Measurements from ENCODE around the gene WHRN.

The WHRN gene

DNA sequence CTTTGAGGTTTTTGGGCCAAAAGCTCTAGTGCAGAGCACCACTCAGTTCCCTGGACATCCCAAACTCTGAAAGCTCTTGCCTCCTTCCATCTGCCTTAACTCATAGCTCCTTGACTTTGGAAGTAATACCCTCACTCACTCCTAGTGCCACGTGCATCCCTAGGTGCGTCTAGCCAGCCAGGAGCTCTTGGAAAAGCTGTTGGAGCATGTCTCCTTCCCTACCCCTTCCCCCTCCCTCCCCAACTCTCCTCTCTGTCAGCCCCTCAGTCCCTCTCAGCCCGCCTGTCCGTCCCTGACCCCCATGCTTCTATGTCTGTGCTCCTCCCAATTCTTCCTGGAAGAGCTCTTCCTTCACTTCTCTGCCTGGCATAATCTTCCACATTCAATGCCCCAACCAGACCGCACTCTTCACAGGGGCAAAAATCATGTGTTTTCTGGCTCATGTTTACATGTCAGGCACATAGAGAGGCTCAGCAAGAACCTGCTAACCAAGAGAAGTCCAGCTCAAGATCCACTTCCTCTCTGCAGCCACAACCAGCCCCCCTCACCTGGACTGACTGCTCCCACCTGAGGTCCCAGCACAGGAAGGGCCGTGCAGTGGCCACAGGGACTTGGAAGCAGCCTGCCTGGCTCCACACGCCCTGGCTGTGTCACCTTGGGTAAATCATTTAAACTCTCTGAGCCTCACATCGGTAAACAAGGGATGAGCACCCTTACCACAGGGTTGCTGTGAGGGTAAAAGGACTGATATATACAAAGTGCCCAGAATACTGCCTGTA is 58.4 kb downstream of the WHRN start:
- DNase-seq: no peak

DNA sequence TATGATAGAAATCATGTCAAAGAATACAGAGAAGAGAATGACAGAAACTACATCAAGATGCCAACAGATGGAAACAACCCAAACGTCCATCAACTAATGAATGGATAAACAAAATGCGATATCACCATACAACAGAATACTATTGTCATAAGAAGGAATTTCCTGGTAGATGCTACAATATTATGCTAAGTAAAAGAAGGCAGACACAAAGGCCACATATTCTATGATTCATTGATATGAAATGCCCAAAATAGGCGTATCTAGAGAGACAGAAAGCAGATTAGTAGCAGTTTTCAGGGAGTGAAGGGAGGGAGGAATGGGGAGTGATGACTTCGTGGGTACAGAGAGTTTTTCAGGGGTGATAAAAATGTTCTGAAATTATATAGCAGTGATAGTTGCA is 59.2 kb downstream of the WHRN start:
- DNase-seq: no peak

DNA sequence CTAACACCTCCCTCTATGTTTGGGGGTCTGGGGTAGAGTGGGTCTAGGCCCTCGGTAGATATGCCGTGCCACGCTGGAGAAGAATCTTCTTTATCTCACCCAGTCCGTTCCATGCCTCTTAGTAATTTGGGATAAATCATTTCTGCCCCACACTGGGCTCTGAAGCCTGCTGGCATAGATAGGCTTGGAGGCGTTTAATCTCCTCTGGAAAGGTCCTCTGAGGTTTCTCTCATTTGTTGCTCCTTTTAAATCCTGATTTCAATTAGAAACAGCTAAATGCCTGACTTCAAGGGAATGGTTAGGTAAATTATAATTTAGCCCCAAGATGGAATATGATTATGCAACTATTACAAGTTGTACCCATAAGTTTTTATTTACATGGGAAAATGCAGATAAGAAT is 59.7 kb downstream of the WHRN start:
- no peak for DNase-seq

DNA sequence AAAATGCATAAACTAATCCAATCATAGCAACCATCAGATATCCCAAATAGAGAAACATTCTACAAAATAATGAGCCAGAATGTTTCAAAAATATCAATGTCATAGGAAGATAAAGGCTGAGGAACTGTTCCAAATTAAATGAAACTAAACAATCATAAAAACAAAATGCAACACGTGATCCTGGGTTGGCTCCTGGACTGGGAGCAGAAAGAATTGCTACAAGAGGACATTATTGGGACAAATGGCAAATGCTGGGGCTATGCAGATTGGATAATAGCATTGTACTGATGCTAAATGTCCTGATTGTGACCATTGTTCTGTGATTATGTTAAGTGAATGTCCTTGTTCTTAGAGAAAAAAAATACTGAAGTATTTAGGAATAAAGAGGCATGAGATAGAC is 63.3 kb downstream of the WHRN start:
- no peak for DNase-seq

DNA sequence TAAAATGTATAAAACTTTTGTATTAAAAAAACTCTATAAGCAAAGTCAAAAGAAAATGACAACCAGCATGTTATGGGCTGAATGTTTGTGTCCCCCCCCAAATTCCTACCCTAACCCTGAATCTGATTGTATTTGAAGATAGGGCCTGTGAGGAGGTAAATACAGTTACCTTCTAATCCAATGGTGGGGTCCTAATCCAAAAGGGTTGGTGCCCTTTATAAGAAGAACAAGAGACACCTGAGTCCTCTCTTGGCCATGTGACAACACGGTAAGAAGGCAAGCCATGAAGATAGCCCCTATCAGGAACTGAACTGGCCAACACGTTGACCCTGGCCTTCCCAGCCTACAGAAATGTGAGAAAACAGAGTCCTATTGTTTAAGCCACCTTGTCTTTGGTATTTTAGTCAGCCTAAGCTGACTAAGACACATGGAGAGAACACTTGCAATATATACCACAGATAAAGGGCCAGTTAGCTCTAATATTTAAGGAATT is 67.8 kb downstream of the WHRN start:
- no peak for DNase-seq

DNA sequence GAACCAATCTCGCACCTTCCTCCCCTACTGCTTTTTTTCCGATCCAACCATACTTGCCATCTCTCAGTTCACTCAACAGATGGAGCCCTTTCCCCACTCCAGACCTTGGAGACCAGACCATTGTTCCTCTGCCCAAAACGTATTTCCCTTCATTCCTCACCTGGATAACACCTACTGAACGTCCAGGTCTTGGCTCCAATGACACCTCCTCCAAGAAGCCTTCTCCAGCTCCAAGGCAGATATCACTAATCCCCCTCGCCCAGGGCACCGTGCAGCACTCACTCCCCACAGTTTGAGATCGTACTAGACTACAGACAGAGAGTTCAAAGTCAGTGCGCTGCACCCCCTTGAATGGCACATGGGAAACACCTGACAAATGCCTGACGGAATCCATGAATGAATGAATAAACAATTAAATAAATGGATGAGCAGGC is 70.4 kb downstream of the WHRN start:
- DNase-seq: no peak

DNA sequence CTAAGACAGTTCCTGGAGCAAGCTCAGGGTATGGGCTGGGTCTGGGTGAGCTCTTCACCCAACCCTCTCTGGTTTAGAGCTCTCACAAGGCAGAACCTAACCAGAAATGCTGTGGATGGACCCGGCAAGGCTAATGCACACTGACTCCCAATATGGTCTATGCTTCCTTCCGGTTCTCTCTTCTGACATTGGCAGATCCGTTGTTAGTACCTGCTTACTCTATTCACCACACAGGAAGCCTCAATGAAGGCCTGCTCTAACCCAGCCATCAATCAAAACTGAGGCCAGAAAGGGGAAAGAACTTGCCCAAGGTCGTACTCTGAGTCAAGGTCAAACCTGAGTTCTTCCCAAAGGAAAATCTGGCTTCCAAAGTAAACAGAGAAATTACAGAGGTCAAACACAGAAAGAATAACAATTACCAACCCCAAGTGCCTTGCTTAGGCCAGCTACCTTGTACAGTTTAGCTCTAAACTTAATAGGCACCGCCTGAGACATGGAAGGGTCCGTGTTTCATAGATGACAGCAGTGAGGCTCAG is 71.5 kb downstream of the WHRN start:
- DNase-seq: no peak

DNA sequence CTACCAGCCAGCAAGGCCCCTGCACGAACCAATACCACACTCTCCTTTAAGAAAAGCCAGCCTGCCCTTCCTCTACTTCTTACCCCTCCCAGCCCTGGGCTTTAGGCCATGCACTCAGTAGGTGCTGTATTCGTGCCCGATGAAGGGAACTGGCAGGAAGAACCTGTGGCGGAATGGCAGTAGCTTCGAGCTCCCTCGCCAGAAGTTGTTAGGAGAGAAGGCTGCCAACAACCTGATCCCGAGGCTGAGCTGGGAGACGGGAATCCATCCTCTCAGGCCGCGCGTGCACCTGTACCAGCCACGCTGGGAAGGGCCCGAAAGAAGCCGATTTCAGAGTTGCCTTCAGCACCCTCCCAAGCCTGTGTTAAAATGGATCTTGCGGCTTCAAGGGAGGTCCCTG is 72.2 kb downstream of the WHRN start:
- DNase-seq: no peak

DNA sequence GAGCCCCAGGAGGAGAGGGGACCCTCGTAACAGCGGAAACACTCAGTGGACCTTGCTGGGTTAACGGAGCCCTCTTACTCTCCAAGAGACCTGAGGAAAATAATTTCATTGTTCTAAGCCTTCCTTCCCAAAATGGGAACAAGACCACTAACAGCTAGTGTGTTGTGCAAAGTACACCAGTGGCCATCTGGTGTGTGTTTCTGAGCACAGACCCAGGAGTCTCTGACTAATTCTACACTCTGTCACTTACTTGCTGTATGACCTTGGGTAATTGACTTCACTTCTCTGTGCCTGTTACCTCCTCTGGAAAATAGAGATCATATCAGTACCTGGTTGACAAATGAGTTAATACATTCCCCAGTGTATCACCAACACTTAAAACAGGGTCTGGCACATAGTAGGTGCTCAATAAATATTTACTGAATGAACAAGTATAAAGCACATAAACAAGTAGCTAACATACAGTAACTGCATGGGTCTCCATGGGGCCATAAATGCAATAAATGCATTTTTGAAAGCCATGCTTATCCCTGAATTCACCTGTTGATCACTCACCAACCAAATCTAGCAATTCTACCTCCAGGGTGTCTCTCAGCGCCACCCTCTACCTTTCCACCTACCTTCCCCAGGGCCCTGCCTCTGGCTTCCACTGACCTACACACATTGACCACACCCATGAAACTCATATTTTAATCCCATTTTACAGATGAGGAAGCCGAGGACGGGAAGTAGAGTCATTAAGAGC is 72.8 kb downstream of the WHRN start:
- no peak for DNase-seq

DNA sequence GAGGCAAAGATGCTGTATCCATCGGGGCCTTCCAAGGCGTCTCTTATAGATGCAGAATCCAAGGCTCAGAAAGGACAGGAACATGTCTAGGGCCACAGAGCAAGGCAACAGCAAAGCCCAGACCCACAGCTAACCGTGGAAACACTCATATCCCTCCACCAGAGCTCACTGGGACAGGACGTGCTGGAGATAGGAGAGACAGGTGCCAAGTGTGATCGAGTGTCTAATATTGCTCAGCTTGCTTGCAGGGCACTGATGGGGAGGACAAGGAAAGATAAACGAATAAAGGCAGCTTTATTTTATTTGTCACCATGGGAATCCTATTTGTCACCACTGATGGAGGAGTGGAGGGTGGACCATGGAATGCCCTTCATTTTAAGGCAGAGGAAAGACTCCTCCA is 73.5 kb downstream of the WHRN start:
- no peak for DNase-seq

DNA sequence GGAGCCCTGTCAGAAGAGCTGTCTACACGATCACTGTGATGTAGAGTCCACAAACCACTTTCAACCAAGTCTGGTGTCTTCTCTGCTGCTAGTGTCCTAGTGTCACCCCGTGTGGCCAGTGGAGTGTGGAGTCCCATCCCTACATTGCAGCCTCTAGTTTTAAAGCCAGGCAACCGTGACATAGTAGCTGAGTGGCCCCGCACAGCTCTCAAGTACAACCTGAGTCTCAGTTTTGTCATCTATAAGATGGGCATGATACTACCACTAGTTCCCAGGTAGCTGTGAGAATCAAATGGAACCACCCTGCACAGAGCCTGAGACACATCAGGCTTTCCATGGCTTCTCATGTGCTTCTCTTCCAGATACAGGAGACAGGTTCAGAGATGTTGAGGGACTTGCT is 74.3 kb downstream of the WHRN start:
- no peak for DNase-seq

DNA sequence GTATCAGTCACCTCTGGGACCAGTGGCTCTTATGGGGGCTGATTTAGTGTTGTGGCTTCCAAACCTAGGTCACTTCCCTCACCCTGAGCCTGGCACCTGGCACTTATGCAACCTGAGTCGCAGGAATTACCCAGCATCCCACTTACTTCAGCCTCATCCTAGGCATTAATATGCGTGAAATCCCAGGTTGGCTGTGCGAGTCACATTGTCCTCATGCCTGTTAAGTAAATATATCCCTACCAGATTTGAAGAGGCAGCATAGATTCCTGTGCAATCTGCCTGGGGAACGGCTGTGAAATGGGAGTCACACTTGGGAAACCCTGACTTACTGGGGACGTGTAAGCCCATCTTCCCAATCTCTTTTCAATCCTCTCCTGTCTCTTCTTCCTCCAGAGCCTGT is 74.8 kb downstream of the WHRN start:
- no peak for DNase-seq

DNA sequence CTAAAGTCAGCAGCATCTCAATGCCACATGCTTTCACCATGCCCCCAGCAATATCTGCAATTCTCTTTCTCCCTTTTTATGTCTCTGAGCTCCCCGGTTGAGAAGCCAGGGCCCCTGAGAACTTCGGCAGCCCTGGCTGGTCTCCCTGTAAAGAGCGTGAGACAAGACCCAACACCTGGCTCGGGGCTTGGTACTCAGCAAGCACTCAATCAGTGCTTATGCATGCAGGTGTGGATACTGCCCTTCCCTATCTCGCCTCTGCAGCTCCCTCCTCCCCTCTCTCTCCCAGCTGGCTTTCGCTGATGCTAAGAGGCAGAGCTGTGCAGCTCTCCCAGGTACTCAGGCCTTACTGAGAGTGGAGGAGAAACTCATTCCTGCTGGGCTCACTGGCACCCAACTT is 75.8 kb downstream of the WHRN start:
- DNase-seq: no peak

DNA sequence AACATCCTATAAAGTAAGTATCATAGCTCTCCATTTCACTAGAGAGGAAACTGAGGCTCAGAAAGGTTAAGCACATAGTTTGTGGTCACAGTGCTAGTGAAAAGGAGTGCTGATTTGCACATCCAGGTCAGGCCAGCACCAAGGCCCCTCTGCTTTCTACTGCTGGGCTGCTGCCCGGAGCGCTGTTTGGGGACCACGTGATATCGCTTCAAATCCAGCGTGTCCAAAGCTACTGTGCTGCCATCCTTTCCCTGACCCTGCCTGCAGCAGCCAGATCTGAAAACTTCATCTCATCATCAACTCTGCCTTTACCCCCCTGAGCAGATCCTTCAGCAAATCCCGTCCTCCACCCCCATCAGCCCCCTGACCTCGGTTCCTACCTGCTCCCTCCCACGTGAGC is 76.8 kb downstream of the WHRN start:
- DNase-seq: no peak

DNA sequence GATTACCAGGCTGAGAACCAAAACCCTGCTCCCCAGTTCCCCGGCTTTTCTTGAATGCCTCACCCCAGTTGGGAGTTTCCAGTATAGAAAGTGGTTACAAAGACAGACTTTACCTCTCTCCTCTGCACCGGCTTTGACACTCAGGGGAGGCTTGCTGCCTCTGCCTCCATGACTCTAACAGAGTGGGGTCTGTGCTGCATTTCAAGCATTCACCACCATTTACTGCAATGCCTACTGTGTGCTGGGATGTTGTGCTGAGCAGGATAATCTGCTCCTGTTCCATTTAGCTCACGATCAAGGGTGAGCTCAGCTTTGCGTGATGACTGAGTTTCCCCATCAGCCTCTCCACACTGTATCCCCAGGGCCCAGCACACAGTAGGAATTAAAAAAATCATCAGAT is 77.6 kb downstream of the WHRN start:
- DNase-seq: no peak

DNA sequence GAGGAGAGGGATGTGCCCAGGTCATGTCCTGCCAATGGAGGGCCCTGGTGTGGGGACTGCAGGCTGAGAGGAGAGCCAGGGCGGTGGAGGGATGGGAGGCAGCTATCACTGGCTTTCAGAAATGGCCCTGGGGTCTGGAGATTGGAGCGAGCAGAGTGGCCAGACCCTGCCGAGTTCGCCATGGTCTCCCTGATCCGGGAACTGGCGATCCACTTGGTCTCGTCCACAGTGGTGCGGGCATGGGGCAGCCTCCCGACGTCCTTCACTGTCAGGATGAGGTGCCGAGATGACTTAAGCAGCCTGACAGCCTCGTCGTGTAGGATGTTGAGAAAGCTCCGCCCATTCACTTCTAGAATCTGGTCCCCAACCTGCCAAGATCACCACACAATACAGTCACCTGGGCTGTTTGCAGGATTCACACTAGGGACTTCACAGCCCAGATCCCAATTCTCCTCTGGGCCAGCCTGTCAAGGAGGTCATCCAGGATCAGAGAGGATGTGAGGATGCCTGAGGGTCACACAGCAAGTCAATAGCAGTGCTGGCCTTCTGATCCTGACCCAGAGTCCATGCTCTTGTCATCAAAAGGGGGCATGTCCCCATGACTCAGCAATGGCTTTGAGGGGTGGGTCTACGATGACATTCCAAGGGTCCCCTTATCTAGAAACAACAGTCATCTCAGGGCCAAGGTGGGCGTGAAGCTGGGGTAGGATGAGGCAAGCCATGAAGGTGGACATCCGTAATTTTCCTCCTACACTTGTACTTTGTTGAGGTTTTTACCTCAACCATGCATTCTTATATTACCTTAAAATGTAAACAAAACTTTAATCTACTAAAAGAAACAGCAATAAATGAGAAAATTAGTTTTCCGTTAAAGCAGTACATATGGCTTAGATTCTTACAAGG is 79.0 kb downstream of the WHRN start:
- DNase-seq: no peak

DNA sequence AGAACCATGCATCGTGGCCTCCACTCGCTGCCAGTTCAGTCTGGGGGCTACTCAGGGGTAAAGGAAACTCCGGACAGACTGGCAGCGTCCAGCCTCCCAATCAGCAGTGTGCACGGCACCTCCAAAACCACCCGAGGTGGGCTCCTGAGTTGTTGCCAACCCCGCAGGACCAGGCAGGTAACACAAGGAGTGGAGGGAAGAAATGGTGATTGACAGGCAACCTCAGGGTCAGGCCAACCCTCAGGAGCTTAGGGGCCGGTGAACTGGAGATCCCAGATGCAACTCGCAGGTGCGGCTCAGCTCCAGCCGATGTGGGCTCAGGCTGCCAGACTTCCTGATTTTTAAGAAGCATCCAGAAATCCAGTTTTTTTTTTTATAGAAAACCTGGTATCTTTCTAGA is 80.1 kb downstream of the WHRN start:
- DNase-seq: no peak

DNA sequence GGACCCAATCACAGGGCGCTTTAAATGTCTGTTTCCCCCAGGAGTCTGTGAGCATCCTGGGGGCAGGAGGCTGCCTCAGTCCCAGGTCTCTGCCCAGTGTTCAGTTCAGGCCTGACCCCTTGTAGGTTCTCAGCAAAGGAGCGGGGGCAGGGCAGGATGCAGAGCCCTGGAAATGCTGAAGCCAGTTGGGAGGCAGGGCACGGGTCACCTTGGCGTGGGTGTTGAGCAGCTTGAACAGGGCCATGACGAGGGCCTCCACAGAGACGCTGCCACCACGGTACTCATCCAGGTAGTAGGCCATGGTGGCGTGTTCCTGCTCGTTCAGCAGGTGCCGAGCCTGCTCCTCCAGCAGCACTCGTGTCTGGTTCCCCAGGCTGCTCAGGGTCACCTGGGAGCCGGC is 81.1 kb downstream of the WHRN start:
- DNase-seq: no peak

DNA sequence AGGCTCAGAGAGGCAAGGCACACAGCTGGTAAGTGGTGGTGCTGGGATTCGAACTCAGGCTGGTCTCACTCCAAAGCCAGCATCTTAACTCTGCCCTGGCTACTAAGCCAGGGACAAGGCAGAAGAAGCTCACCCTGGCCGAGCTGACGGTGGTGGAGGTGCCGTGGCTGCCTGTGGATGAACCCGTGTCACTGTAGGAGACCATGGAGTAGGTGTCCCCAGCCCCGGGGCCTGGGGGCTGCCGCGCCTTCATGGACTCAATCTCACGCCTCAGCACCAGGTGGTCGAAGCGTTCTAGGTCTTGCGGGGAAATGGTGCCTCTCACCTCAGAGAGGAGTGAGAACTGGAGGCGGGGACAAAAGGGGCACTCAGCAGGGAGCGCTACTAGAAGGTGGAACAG is 82.1 kb downstream of the WHRN start:
- DNase-seq: no peak

DNA sequence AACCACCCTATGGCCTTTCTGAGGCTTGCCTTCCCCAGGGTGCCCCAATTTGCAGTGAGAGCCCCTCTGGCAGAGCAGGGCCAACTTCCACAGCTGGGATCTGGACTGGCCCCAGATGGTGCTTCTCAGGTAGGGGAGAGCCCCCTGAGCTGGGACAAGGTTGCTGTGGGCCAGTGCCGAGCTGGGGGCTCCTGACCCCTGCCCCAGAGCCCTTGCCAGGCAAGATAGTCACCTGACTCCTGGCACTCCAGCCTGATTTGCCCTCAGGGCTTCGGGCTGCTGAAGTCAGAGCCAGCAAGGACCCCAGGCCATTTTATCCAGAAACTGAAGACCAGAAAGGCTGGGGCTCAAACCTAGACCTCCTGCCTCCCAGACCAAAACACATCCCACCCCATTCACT is 84.1 kb downstream of the WHRN start:
- DNase-seq: no peak

DNA sequence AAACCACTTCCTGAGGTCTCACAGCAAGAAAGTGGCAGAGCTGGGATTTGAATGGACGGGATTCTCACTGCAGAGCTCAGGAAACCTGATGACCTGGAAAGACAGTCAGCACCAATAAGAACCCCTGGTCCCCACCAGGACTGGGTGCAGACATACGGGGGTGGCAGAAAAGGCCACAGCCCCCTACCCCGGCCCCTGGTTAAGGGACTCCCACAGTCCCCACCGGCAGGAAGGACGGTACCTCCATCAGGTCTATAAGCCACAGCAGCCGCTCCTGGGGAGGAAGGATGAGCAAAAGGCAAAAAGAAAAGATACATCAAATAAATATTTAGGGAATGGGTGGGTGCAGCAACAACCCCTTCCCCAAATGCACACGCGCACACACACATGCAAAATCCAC is 85.5 kb downstream of the WHRN start:
- DNase-seq: no peak

DNA sequence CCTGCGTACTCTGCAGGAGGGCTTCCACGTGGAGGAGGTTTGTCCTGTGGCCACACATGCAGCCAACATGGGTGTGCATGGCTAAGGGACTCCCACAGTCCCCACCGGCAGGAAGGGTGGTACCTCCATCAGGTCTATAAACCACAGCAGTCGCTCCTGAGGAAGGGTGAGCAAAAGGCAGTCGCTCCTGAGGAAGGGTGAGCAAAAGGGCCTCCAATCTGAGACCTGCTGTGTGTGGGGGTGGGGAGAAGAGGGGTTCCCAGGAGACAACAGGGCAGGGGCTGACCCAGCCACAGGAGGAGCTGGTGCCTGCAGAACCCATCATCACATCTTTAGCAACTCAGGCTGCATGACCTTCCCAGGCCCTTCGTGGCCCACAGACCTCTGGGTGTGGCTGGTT is 87.2 kb downstream of the WHRN start:
- DNase-seq: no peak

DNA sequence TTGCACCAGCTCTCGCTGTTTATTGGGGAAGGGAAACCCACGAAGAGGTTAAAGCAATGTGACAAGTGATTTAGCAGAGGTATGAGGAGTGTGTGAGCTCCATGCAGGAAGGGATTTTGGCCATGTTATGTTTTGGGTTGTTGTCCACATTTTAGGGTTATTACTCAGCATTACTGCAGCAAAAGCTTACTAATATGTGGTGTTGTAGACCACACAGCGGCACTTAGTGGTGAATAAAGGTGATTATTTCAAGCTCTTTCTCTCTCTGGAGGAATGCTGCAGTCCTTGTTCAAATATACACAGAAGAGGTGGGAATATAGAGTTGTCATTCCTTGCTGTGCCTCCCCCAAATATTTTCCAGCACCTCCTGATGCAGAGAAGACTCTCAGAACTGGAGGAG is 87.8 kb downstream of the WHRN start:
- no peak for DNase-seq
